GM23338 (cell line): Measurements from ENCODE around the gene TP53BP1. TPM values are rescaled to one million over a fixed set of nuclear protein-coding genes. Genes with fewer than 3 reads are reported as not detected.
A peak's percentile ranks its signal among the peaks of the same experiment; 100 is the strongest.

Source experiments
- ATAC-seq: fragments of 200-7000 bp; cut with Tn5 transposase; 3 replicates; pipeline ENCODE4 v1.9.1; 2020
- DNase-seq: peaks from one replicate; pipeline ENCODE4 v3.0.0-alpha.2; 2015; ENCODE audit warnings: low spot score
- H2AFZ ChIP-seq: fragments of 200-600 bp; sonication (generic); 2 replicates; pipeline ENCODE4 v1.8.0; 2016; ENCODE audit warnings: antibody characterized with exemption, mild to moderate bottlenecking, moderate library complexity
- H3F3A ChIP-seq: fragments of 200-600 bp; sonication (generic); replicated peaks from 2 replicates; pipeline ENCODE4 v1.8.0; 2017; ENCODE audit warnings: antibody characterized with exemption, mixed run types, low read depth
- H3K27ac ChIP-seq: fragments of 200-600 bp; sonication (generic); 2 replicates; pipeline ENCODE4 v1.6.1; 2016; ENCODE audit warnings: low read depth
- H3K27me3 ChIP-seq: fragments of 200-600 bp; sonication (generic); 2 replicates; pipeline ENCODE4 v1.8.0; 2016; ENCODE audit warnings: mild to moderate bottlenecking, mixed run types, moderate library complexity; ENCODE audit not compliant: insufficient read depth
- H3K36me3 ChIP-seq: fragments of 200-600 bp; sonication (generic); 2 replicates; pipeline ENCODE4 v1.8.0; 2016; ENCODE audit warnings: mild to moderate bottlenecking; ENCODE audit not compliant: insufficient read depth
- H3K4me1 ChIP-seq: fragments of 200-600 bp; sonication (generic); 2 replicates; pipeline ENCODE4 v1.8.0; 2016; ENCODE audit warnings: mild to moderate bottlenecking, moderate library complexity; ENCODE audit not compliant: insufficient read depth
- H3K4me2 ChIP-seq: fragments of 200-600 bp; sonication (generic); 2 replicates; pipeline ENCODE4 v1.7.1; 2017; ENCODE audit warnings: mixed run types
- H3K4me3 ChIP-seq: fragments of 200-600 bp; sonication (generic); 2 replicates; pipeline ENCODE4 v1.6.1; 2016; ENCODE audit warnings: mixed run types
- H3K79me2 ChIP-seq: fragments of 200-600 bp; sonication (generic); replicated peaks from 2 replicates; pipeline ENCODE4 v1.8.0; 2017; ENCODE audit warnings: mild to moderate bottlenecking; ENCODE audit not compliant: insufficient read depth
- H3K9me2 ChIP-seq: fragments of 200-600 bp; sonication (generic); 2 replicates; pipeline ENCODE4 v1.8.0; 2017; ENCODE audit not compliant: insufficient read depth
- H4K20me1 ChIP-seq: fragments of 200-600 bp; sonication (generic); replicated peaks from 2 replicates; pipeline ENCODE4 v1.8.0; 2017; ENCODE audit warnings: mild to moderate bottlenecking; ENCODE audit not compliant: insufficient read depth
- H3K27ac Mint-ChIP-seq: 2 replicates; pipeline ENCODE4 v1.8.0; 2020; ENCODE audit warnings: inconsistent platforms, mild to moderate bottlenecking, moderate library complexity, mixed read lengths
- H3K27me3 Mint-ChIP-seq: 3 replicates; pipeline ENCODE4 v1.8.0; 2022; ENCODE audit warnings: low read depth, mild to moderate bottlenecking, moderate library complexity, mixed read lengths, inconsistent platforms; ENCODE audit not compliant: insufficient read depth, poor library complexity
- H3K36me3 Mint-ChIP-seq: 3 replicates; pipeline ENCODE4 v1.8.0; 2021; ENCODE audit warnings: low read depth, mild to moderate bottlenecking, inconsistent platforms, moderate library complexity, mixed read lengths
- H3K4me1 Mint-ChIP-seq: 3 replicates; pipeline ENCODE4 v1.8.0; 2020; ENCODE audit warnings: mild to moderate bottlenecking, inconsistent platforms, mixed read lengths
- H3K4me3 Mint-ChIP-seq: 3 replicates; pipeline ENCODE4 v1.8.0; 2021; ENCODE audit warnings: moderate library complexity, mild to moderate bottlenecking, inconsistent platforms, mixed read lengths
- H3K9me3 Mint-ChIP-seq: 3 replicates; pipeline ENCODE4 v1.8.0; 2020; ENCODE audit warnings: moderate library complexity, mild to moderate bottlenecking, inconsistent platforms, mixed read lengths
- CREB1 ChIP-seq: fragments of 250-450 bp; sonication (Bioruptor Pico); IDR thresholded peaks from 2 replicates; pipeline ENCODE4 v1.5.0; 2020; ENCODE audit warnings: low read depth, mild to moderate bottlenecking, moderate library complexity
- ETS1 ChIP-seq: IDR thresholded peaks from 2 replicates; pipeline ENCODE4 v1.6.1; 2016; ENCODE audit warnings: antibody characterized with exemption
- EZH2 ChIP-seq: fragments of 200-600 bp; sonication (generic); IDR thresholded peaks from one replicate; pipeline ENCODE4 v1.8.0; 2017; ENCODE audit warnings: antibody characterized with exemption, mild to moderate bottlenecking, low read depth; ENCODE audit not compliant: unreplicated experiment
- EZH2phosphoT487 ChIP-seq: fragments of 200-600 bp; sonication (generic); IDR thresholded peaks from one replicate; pipeline ENCODE4 v1.8.1; 2018; ENCODE audit warnings: antibody characterized with exemption; ENCODE audit not compliant: unreplicated experiment
- JUNB ChIP-seq: IDR thresholded peaks from one replicate; pipeline ENCODE4 v1.6.1; 2016; ENCODE audit warnings: antibody characterized with exemption; ENCODE audit not compliant: unreplicated experiment
- NANOG ChIP-seq: IDR thresholded peaks from 2 replicates; pipeline ENCODE4 v1.6.1; 2016; ENCODE audit warnings: antibody characterized with exemption, borderline replicate concordance
- REST ChIP-seq: IDR thresholded peaks from one replicate; pipeline ENCODE4 v1.6.1; 2018; ENCODE audit warnings: antibody characterized with exemption; ENCODE audit not compliant: unreplicated experiment
- STAT1 ChIP-seq: IDR thresholded peaks from one replicate; pipeline ENCODE4 v1.6.1; 2016; ENCODE audit warnings: antibody characterized with exemption; ENCODE audit not compliant: unreplicated experiment
- ZNF114 ChIP-seq: fragments of 250-450 bp; sonication (Bioruptor Pico); IDR thresholded peaks from 2 replicates; pipeline ENCODE4 v1.5.0; 2020; ENCODE audit warnings: mild to moderate bottlenecking, moderate library complexity
- ZNF462 ChIP-seq: fragments of 250-450 bp; sonication (Bioruptor Pico); IDR thresholded peaks from 2 replicates; pipeline ENCODE4 v1.5.0; 2020; ENCODE audit warnings: mild to moderate bottlenecking, moderate library complexity
- polyA plus RNA-seq: library from polyadenylated mRNA; unstranded; fragments of >200 nt; fragmentation: Nextera tagmentation; extraction: Ambion mirVana; gene quantifications from 2 replicates; pipeline ENCODE4 v1.2.1, GENCODE V29; 2016
- total RNA-seq: library from RNA; depleted of rRNA; stranded (reverse); fragments of >200 nt; shearing (Covaris generic); gene quantifications from 2 replicates; pipeline ENCODE4 v1.2.3, GENCODE V29; 2014

The TP53BP1 gene
- total and polyA plus RNA-seq, 2 experiments from 2014 or later = 17.7 to 81.3 TPM

GRCh38 chr15:43516801-43517353, 23.9 kb upstream of the TP53BP1 start:
- Histone ChIP-seq H3F3A (no peaks in the 10 kb centered on the region), H2AFZ (peak overlapping the region; percentile 98), H3K4me1 (peaks cover 25% of the 10 kb centered on the region), H3K4me3 (peak overlapping the region; percentile 52), H3K79me2 (no peaks in the 10 kb centered on the region), H3K9me2 (no peaks in the 10 kb centered on the region), H4K20me1 (0 out of 2 replicates have a peak, but pooled peaks cover 2% of the 10 kb centered on the region), H3K27me3 (peaks cover 67% of the 10 kb centered on the region), H3K27ac (no peak overlapping the region), H3K4me2 (peak overlapping the region; percentile 97), H3K36me3 (no peaks in the 10 kb centered on the region)
- TF ChIP-seq EZH2phosphoT487 (no peak), ZNF462 (CRISPR knock-in tag) (no peak), NANOG (no peak), STAT1 (no peak)
- peaks cover 51% of the 10 kb centered on the region for H3K4me1 Mint-ChIP-seq
- no peaks in the 10 kb centered on the region for H3K9me3 Mint-ChIP-seq
- peaks cover 13% of the 10 kb centered on the region; the same call in 2 of the 3 replicates for H3K36me3 Mint-ChIP-seq
- peaks cover 47% of the 10 kb centered on the region for H3K27me3 Mint-ChIP-seq
- H3K27ac Mint-ChIP-seq = no peak overlapping the region
- H3K4me3 Mint-ChIP-seq = peak overlapping the region; percentile 91
- DNase-seq (peak; percentile 39), ATAC-seq (no peak)

GRCh38 chr15:43516185-43516584, 23.2 kb upstream of the TP53BP1 start:
- Mint-ChIP-seq H3K4me3 (peak overlapping the region; percentile 91), H3K27ac (peak overlapping the region; percentile 58; the same call in 1 of the 2 replicates), H3K27me3 (peaks cover 54% of the 10 kb centered on the region), H3K36me3 (peaks cover 6% of the 10 kb centered on the region; the same call in 2 of the 3 replicates), H3K9me3 (no peaks in the 10 kb centered on the region), H3K4me1 (peaks cover 57% of the 10 kb centered on the region)
- Histone ChIP-seq H3K79me2 (no peaks in the 10 kb centered on the region), H3K4me1 (peaks cover 32% of the 10 kb centered on the region), H3K9me2 (no peaks in the 10 kb centered on the region), H3F3A (peaks cover 5% of the 10 kb centered on the region; the same call in 1 of the 2 replicates), H4K20me1 (0 out of 2 replicates have a peak, but pooled peaks cover 2% of the 10 kb centered on the region), H3K4me2 (peak overlapping the region; percentile 97), H2AFZ (peak overlapping the region; percentile 98), H3K4me3 (peak overlapping the region; percentile 52), H3K36me3 (no peaks in the 10 kb centered on the region), H3K27ac (no peak overlapping the region), H3K27me3 (peaks cover 74% of the 10 kb centered on the region)
- DNase-seq (no peak), ATAC-seq (no peak)
- TF ChIP-seq JUNB = no peak
- no peak for TF ChIP-seq REST
- TF ChIP-seq CREB1 (CRISPR knock-in tag) = no peak
- TF ChIP-seq ETS1 = no peak
- TF ChIP-seq STAT1 = no peak
- no peak for TF ChIP-seq ZNF114 (CRISPR knock-in tag)
- TF ChIP-seq NANOG = no peak
- TF ChIP-seq EZH2 = no peak
- no peak for TF ChIP-seq EZH2phosphoT487
